HL-60 (cell line): ENCODE measurements around the gene MED9.

Source experiments
- CTCF ChIP-seq: IDR thresholded peaks from one replicate; pipeline ENCODE4 v1.5.1; 2011; ENCODE audit warnings: low read length, control low read depth, inconsistent platforms; ENCODE audit not compliant: insufficient read depth
- POLR2AphosphoS5 ChIP-seq: IDR thresholded peaks from 2 replicates; pipeline ENCODE4 v1.6.1; 2012; ENCODE audit warnings: low read depth
- SPI1 ChIP-seq: IDR thresholded peaks from 2 replicates; pipeline ENCODE4 v1.6.1; 2012; ENCODE audit warnings: low read depth, mild to moderate bottlenecking, borderline replicate concordance

- TF ChIP-seq CTCF, result no peak
- TF ChIP-seq SPI1, result no peak
- TF ChIP-seq POLR2AphosphoS5, result no peak
Measured at GRCh38 chr17:17510456-17511292, 33.9 kb downstream of the MED9 start.
